T-helper 2 cell treated with Interferon-gamma antibody and Interleukin-4, amounts not matched to agents 5 μg/mL and 100 μg/mL, for 36 hours (primary cell): Measurements from ENCODE around the gene BTF3.

ENCODE experiments used
- DNase-seq: peaks from one replicate; pipeline ENCODE4 v3.0.0; 2021; ENCODE audit warnings: low spot score
- H3K27ac Mint-ChIP-seq: one replicate; pipeline ENCODE4 v1.8.0; 2021; ENCODE audit warnings: mild to moderate bottlenecking, mixed read lengths
- H3K27me3 Mint-ChIP-seq: one replicate; pipeline ENCODE4 v1.8.0; 2021; ENCODE audit warnings: low read depth, mixed read lengths
- H3K36me3 Mint-ChIP-seq: one replicate; pipeline ENCODE4 v1.8.0; 2021; ENCODE audit warnings: low read depth, mixed read lengths
- H3K4me1 Mint-ChIP-seq: one replicate; pipeline ENCODE4 v1.8.0; 2021; ENCODE audit warnings: low read depth, mixed read lengths
- H3K4me3 Mint-ChIP-seq: one replicate; pipeline ENCODE4 v1.8.0; 2022; ENCODE audit warnings: mild to moderate bottlenecking, moderate library complexity, mixed read lengths
- H3K9me3 Mint-ChIP-seq: one replicate; pipeline ENCODE4 v1.8.0; 2021; ENCODE audit warnings: mixed read lengths

The BTF3 gene

GRCh38 chr5:73519531-73520283 is 21.5 kb downstream of the BTF3 start:
- Mint-ChIP-seq H3K9me3 (no peaks in the 10 kb centered on the region), H3K36me3 (no peaks in the 10 kb centered on the region), H3K27ac (peak overlapping the region; percentile 50), H3K27me3 (no peaks in the 10 kb centered on the region), H3K4me3 (peak overlapping the region; percentile 51), H3K4me1 (peaks cover 7% of the 10 kb centered on the region)
- DNase-seq = peak; percentile 70

GRCh38 chr5:73522989-73523388 is 24.7 kb downstream of the BTF3 start:
- no peak overlapping the region for H3K4me3 Mint-ChIP-seq
- no peaks in the 10 kb centered on the region for H3K9me3 Mint-ChIP-seq
- no peaks in the 10 kb centered on the region for H3K36me3 Mint-ChIP-seq
- peaks cover 8% of the 10 kb centered on the region for H3K27me3 Mint-ChIP-seq
- peaks cover 7% of the 10 kb centered on the region for H3K4me1 Mint-ChIP-seq
- H3K27ac Mint-ChIP-seq = no peak overlapping the region
- DNase-seq = no peak

- Mint-ChIP-seq H3K4me3 (no peak overlapping the region), H3K27me3 (peaks cover 13% of the 10 kb centered on the region), H3K4me1 (peaks cover 7% of the 10 kb centered on the region), H3K9me3 (no peaks in the 10 kb centered on the region), H3K27ac (no peak overlapping the region), H3K36me3 (no peaks in the 10 kb centered on the region)
- no peak for DNase-seq
Observed at GRCh38 chr5:73523861-73524260, 25.6 kb downstream of the BTF3 start.

- Mint-ChIP-seq H3K9me3 (no peaks in the 10 kb centered on the region), H3K4me3 (no peak overlapping the region), H3K4me1 (no peaks in the 10 kb centered on the region), H3K36me3 (no peaks in the 10 kb centered on the region), H3K27ac (no peak overlapping the region), H3K27me3 (peaks cover 23% of the 10 kb centered on the region)
- no peak for DNase-seq
Observed at GRCh38 chr5:73525606-73526203, 27.5 kb downstream of the BTF3 start.

- no peaks in the 10 kb centered on the region for H3K4me1 Mint-ChIP-seq
- no peak overlapping the region for H3K27ac Mint-ChIP-seq
- no peak overlapping the region for H3K4me3 Mint-ChIP-seq
- H3K36me3 Mint-ChIP-seq = no peaks in the 10 kb centered on the region
- no peaks in the 10 kb centered on the region for H3K9me3 Mint-ChIP-seq
- no peak for DNase-seq
- H3K27me3 Mint-ChIP-seq = peaks cover 31% of the 10 kb centered on the region
Observed at GRCh38 chr5:73528248-73528647, 30.0 kb downstream of the BTF3 start.

GRCh38 chr5:73529081-73529480 is 30.8 kb downstream of the BTF3 start:
- Mint-ChIP-seq H3K36me3 (no peaks in the 10 kb centered on the region), H3K9me3 (no peaks in the 10 kb centered on the region), H3K4me1 (no peaks in the 10 kb centered on the region), H3K4me3 (no peak overlapping the region), H3K27me3 (peaks cover 37% of the 10 kb centered on the region), H3K27ac (no peak overlapping the region)
- DNase-seq = no peak

- no peaks in the 10 kb centered on the region for H3K9me3 Mint-ChIP-seq
- H3K36me3 Mint-ChIP-seq = no peaks in the 10 kb centered on the region
- no peak overlapping the region for H3K4me3 Mint-ChIP-seq
- peaks cover 43% of the 10 kb centered on the region for H3K27me3 Mint-ChIP-seq
- H3K27ac Mint-ChIP-seq = no peak overlapping the region
- DNase-seq = no peak
- no peaks in the 10 kb centered on the region for H3K4me1 Mint-ChIP-seq
Observed at GRCh38 chr5:73531356-73531755, 33.1 kb downstream of the BTF3 start.

- Mint-ChIP-seq H3K9me3 (no peaks in the 10 kb centered on the region), H3K4me1 (no peaks in the 10 kb centered on the region), H3K27me3 (peaks cover 44% of the 10 kb centered on the region)
Observed at GRCh38 chr5:73532195-73532594, 34.0 kb downstream of the BTF3 start.

GRCh38 chr5:73534011-73534644 is 35.9 kb downstream of the BTF3 start:
- peaks cover 33% of the 10 kb centered on the region for H3K27me3 Mint-ChIP-seq
- no peaks in the 10 kb centered on the region for H3K36me3 Mint-ChIP-seq
- H3K4me1 Mint-ChIP-seq = no peaks in the 10 kb centered on the region
- DNase-seq = no peak
- H3K27ac Mint-ChIP-seq = no peak overlapping the region
- no peaks in the 10 kb centered on the region for H3K9me3 Mint-ChIP-seq
- no peak overlapping the region for H3K4me3 Mint-ChIP-seq

More at GRCh38 chr5:73532195-73532594, 34.0 kb downstream of the BTF3 start:
- Mint-ChIP-seq H3K36me3 (no peaks in the 10 kb centered on the region), H3K4me3 (no peak overlapping the region), H3K27ac (no peak overlapping the region)
- no peak for DNase-seq

GRCh38 chr5:73534971-73535370 is 36.7 kb downstream of the BTF3 start:
- Mint-ChIP-seq H3K27ac (no peak overlapping the region), H3K27me3 (peaks cover 30% of the 10 kb centered on the region), H3K36me3 (no peaks in the 10 kb centered on the region), H3K4me1 (no peaks in the 10 kb centered on the region), H3K9me3 (no peaks in the 10 kb centered on the region), H3K4me3 (no peak overlapping the region)
- no peak for DNase-seq

GRCh38 chr5:73539730-73540129 is 41.5 kb downstream of the BTF3 start:
- Mint-ChIP-seq H3K4me3 (no peak overlapping the region), H3K27me3 (peaks cover 18% of the 10 kb centered on the region), H3K4me1 (peaks cover 13% of the 10 kb centered on the region), H3K36me3 (no peaks in the 10 kb centered on the region), H3K9me3 (no peaks in the 10 kb centered on the region), H3K27ac (no peak overlapping the region)
- no peak for DNase-seq

GRCh38 chr5:73540192-73540591 is 42.0 kb downstream of the BTF3 start:
- no peak for DNase-seq
- no peak overlapping the region for H3K27ac Mint-ChIP-seq
- no peak overlapping the region for H3K4me3 Mint-ChIP-seq
- no peaks in the 10 kb centered on the region for H3K9me3 Mint-ChIP-seq
- H3K27me3 Mint-ChIP-seq = peaks cover 15% of the 10 kb centered on the region
- H3K36me3 Mint-ChIP-seq = no peaks in the 10 kb centered on the region
- peaks cover 13% of the 10 kb centered on the region for H3K4me1 Mint-ChIP-seq

- H3K4me1 Mint-ChIP-seq = peaks cover 13% of the 10 kb centered on the region
- H3K36me3 Mint-ChIP-seq = no peaks in the 10 kb centered on the region
- peaks cover 11% of the 10 kb centered on the region for H3K27me3 Mint-ChIP-seq
- H3K9me3 Mint-ChIP-seq = no peaks in the 10 kb centered on the region
- H3K4me3 Mint-ChIP-seq = no peak overlapping the region
- DNase-seq = no peak
- H3K27ac Mint-ChIP-seq = no peak overlapping the region
Observed at GRCh38 chr5:73542020-73542419, 43.8 kb downstream of the BTF3 start.
